Midbrain (tissue), 1 donor: Measurements from ENCODE around the gene CLMP.

Experiments
- DNase-seq: peaks from one replicate; lab custom pipeline; 2025; lab: John Stamatoyannopoulos, UW

Gene CLMP

GRCh38 chr11:123195188-123196059, at the start of gene CLMP:
CLMP (minus strand) TSS chr11:123195248; CDS start chr11:123194940, 308 bp downstream.
- DNase-seq: no peak

DNA sequence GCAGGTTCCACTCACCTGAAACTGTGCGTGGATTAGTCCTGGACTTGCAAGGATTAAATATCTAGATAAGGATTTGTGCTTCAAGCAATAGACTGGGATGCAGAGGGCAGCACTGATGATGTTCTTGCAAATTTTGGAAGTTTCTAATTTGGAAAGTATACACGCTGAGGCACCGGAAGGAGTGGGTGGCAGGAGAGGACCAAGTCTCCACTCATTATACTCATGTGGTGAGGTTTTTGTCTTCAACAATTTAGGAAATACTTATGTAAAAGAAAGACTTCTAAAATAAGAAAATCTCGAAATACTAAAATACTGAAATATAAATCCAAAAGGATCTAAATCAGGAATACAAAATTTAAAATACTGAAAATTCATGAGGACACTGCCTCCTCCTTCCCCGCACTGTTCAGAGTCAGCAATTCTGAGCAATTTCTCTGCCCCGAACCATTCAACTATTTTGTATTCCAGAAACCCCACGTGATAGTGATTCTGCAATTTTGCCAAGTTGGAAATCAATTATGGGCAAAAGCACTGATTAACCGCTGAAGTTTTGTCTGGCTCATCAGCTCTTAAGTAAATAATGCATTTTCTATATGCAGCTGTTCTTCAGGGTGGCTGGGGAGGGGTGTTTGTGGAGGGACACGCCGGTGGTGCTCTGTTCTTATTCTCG, 47.0 kb upstream of the CLMP start:
- DNase-seq: no peak

GRCh38 chr11:123241294-123241693, 46.2 kb upstream of the CLMP start:
- DNase-seq: no peak

DNA sequence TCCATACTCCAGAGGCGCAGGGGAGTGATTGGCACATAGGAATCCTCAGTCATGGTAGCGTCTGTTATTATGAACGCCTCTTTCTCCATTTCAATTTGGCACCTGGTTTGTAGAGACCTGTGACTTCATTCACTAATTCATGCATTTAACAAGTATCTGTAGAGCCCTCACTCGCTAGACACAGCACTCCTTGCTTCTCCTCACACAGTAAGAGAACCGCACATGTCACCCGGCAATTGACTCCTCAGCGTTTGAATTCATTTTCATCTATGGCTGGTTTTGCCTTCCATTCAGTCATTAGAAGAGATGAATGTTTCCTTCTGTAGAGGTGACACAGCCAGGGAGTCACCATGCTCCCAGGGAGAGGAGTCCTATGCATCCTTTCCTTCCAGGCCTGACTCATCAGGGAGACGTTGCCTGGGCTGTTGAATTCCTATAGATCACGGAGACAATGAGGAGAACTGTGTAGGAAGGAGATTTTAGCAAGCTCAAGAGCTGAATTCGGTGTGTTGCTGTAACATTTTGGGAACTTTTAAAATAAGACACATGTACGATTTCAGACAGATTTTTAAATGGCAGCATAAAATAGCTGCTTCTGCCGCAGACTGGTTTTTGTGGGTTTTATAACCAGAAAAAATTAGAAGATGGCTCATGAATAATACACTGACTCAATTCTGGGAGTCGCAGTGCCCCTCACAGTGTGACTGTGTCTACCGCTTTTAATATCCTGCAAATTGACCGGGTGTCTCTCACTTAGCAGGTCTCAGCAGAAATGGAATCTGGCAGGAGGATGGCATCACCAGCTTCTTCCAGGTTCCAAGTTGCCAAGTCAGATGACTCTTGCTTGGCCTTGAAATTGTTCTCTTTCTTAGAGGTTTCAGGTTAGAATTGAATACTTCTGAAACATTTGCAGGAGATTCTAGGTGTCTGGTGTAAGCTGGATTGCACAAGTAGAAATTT, 44.4 kb upstream of the CLMP start:
- DNase-seq: no peak

DNA sequence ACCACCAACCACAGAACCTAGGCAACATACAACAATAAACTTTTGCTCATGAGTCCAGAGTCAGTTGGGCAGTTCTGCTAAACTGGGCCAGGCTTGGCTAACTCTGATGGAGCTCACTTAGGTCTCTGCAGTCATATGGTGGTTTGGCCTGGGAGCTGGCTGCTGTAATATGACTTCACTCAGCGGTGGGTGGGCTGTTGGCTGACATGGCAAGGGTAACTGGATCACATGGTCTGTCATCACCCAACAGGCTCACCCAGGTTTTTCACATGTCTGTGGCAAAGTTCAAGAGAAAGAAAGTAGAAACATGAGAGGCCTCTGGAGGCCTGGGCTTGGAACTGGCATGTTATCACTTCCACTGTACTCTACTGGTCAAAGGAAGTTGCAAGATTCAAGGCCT, 43.2 kb upstream of the CLMP start:
- no peak for DNase-seq

- no peak for DNase-seq
These were observed 41.8 kb upstream of the CLMP start for GRCh38 chr11:123236879-123237278.

DNA sequence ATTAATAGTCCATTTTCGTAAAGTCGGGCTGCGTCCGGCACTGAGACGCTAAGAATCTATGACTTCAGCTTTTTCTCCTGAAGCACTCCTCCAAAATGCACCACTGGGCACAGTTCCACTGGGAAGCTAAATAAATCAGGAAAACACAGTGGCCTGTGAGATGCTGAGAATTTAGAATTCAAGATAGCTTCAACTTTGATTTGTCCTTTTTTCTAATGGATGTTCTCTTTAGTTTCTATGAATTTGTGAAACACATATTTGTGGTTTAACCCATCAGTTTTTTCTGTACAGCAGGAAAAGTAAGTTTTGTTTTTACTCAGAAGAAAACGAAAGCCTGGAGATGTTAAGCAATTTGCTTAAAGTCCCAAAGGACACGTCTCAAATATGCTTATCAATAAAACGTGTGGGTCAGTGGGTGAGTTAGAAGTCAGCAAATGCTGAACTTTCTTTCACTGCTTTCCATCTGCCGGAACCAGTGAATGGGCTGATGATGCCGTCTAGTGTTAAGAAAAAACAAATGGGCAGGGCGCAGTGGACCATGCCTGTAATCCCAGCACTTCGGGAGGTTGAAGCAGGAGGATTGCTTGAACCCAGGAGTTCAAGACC, 40.7 kb upstream of the CLMP start:
- no peak for DNase-seq

- no peak for DNase-seq
These were observed 40.1 kb upstream of the CLMP start for GRCh38 chr11:123235117-123235655.

GRCh38 chr11:123233975-123234334, 38.9 kb upstream of the CLMP start:
- DNase-seq: no peak

- no peak for DNase-seq
These were observed 38.4 kb upstream of the CLMP start for GRCh38 chr11:123233280-123233974.

GRCh38 chr11:123231777-123232176, 36.7 kb upstream of the CLMP start:
- DNase-seq: no peak

GRCh38 chr11:123231256-123231655, 36.2 kb upstream of the CLMP start:
- no peak for DNase-seq

GRCh38 chr11:123230346-123230745, 35.3 kb upstream of the CLMP start:
- no peak for DNase-seq

DNA sequence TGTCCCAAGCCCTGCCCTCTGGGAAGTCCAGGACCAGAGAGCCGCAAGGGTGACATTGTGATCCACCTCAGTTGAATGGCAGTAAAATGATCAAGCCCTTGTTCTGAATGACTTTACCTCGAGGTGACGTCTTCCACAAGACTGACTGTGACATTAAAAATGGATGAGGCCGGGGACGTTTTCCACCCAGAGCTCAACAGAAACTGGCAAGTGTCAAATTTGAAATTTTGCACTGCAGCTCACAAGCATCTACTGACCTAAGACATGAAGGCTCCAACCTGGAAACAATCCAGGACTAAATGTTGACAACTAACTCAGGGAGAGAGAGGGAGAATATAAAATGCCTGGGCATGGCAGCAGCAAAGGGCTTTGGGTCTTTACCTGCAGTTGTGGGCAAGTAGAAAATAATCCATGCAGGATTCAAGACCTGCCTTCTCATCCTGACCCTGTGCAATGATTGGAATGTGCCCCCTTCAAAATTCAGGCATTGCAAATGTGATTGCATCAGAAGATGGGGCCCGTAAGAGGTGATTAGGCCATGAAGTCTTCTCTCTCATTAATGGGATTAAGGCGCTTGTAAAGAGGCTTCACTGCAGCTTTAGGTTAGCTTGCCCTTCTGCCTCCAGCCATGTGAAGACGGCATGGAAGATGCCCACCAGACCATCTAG, 33.6 kb upstream of the CLMP start:
- DNase-seq: no peak

- no peak for DNase-seq
These were observed 32.9 kb upstream of the CLMP start for GRCh38 chr11:123227763-123228495.

GRCh38 chr11:123221584-123221983, 26.5 kb upstream of the CLMP start:
- no peak for DNase-seq

GRCh38 chr11:123221096-123221561, 26.1 kb upstream of the CLMP start:
- no peak for DNase-seq

GRCh38 chr11:123219066-123219690, 24.1 kb upstream of the CLMP start:
- no peak for DNase-seq

DNA sequence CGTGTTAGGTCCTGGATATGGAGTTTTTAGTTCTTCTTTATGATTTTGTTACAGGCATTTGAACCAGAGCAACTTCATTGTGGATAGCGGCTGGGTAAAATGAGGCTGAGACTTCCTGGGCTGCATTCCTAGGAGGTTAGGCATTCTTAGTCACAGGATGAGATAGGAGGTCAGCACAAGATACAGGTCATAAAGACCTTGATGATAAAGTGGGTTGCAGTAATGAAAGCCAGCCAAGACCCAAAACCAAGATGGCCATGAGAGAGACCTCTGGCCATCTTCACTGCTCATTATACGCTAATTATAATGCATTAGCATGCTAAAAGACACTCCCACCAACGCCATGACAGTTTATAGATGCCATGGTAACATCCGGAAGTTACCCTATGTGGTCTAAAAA, 23.4 kb upstream of the CLMP start:
- no peak for DNase-seq
